ENCODE measurements around the gene REPS2.

The REPS2 gene

DNA sequence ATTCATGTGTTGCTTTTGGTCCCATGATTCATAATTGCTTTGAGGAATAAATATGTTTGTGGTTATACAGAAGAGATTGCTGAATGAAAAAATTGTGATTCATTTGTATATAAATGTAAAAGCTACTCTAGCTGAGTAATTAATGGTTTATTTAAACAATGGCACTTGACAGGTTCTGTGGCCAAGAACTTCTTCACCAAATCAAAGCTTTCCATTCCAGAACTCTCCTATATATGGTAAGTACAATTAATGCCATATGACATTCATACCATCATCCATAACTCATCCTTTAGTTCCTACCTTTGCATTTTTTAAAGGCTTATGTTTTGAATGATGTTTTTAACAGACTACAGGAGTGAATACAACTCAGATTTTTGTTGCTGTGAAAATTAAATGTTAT lies 105.8 kb downstream of the REPS2 start:
- TF ChIP-seq GATA2 (IDR thresholded peaks at IDR 0.05; ENCODE audit: low read depth, low read length) (no peak), GATA3 (IDR thresholded peaks at IDR 0.05; ENCODE audit: low read depth, low read length) (no peak)

DNA sequence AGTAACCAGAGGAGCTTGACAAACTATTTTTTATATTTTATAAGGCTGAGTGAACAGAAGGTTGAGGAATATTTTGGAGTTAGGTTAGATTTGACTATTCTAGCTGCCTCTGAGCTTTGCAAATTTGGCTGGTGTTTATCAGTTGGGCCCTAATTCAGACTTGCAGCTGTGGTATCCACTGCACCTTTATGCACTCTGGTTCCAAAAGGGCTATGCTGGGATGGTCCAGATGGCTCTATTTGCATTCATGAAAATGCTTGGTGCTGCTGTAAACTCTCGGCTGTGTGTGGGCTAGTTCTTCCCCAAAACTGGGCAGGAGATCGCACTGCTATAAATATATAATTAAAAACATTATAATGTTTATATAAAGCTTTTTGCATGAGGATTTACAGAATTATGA lies 106.3 kb downstream of the REPS2 start:
- TF ChIP-seq GATA2 (IDR thresholded peaks at IDR 0.05; ENCODE audit: low read depth, low read length) (no peak), GATA3 (IDR thresholded peaks at IDR 0.05; ENCODE audit: low read depth, low read length) (no peak)

DNA sequence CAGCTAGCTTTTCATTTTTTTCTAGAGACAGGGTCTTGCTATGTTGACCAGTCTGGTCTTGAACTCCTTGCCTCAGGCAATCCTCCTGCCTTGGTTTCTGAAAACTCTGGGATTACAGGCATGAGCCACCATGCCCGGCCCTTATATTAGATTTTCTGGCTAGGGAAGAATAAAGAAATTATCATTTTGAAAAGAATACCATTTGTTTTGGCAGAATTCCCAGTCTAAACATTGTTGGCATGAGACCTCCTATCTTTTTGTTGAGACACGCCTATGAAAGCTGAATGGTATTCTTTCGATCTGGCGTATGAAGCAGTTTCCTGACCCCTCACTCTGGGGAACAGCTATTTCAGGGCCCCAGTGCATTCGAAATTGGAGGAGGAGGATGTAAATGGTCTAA lies 107.0 kb downstream of the REPS2 start:
- TF ChIP-seq GATA2 (IDR thresholded peaks at IDR 0.05; ENCODE audit: low read depth, low read length) (no peak), GATA3 (IDR thresholded peaks at IDR 0.05; ENCODE audit: low read depth, low read length) (no peak)

DNA sequence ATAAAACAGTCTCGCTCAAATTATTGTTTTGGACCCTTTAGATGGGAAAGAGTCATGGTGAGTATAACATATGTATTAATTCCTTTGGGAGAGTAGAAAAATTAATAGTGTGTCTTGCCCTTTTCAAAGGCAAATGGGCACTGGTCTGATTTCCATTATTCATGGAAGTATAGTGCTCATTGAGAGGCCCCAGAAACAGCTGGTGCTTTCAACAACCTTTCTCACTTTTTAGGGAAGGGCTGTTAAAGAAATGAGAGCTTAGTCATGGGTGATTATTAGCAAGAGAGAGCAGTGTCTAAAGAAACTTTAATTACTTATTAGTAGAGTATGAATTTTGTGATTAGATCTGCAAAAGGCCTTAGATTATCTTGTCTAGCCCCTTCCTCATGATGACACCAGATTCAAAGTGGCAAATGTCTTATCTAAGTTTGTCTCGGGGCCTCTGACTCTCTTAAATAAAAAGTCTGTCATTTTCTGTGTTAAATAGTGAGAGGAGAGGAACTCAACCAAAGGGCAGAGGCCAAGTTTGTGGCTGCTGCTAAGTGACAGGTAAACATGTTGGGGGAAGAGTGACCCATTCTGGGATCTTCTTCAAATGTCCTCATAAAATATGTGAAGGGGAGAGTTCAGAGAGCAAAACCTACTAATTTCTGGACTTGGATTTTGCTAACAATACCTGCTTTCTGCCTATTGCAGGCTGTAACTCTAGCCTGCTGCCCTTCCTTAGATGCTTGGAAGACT lies 110.6 kb downstream of the REPS2 start:
- no peak for TF ChIP-seq GATA3 (IDR thresholded peaks at IDR 0.05; ENCODE audit: low read depth, low read length)
- no peak for TF ChIP-seq GATA2 (IDR thresholded peaks at IDR 0.05; ENCODE audit: low read depth, low read length)

GRCh38 chrX:17062065-17062464 lies 115.6 kb downstream of the REPS2 start:
- TF ChIP-seq GATA3 (IDR thresholded peaks at IDR 0.05; ENCODE audit: low read depth, low read length) (no peak), GATA2 (IDR thresholded peaks at IDR 0.05; ENCODE audit: low read depth, low read length) (no peak)

- TF ChIP-seq GATA3 (IDR thresholded peaks at IDR 0.05; ENCODE audit: low read depth, low read length) (no peak), GATA2 (IDR thresholded peaks at IDR 0.05; ENCODE audit: low read depth, low read length) (no peak)
Observed at GRCh38 chrX:17065100-17065499, 118.6 kb downstream of the REPS2 start.

GRCh38 chrX:17067534-17067933 lies 121.1 kb downstream of the REPS2 start:
- TF ChIP-seq GATA3 (IDR thresholded peaks at IDR 0.05; ENCODE audit: low read depth, low read length) (0 out of 2 replicates have a peak, but pooled peaks have one; percentile 28), GATA2 (IDR thresholded peaks at IDR 0.05; ENCODE audit: low read depth, low read length) (peak; percentile 26; the same call in 1 of the 2 replicates)

DNA sequence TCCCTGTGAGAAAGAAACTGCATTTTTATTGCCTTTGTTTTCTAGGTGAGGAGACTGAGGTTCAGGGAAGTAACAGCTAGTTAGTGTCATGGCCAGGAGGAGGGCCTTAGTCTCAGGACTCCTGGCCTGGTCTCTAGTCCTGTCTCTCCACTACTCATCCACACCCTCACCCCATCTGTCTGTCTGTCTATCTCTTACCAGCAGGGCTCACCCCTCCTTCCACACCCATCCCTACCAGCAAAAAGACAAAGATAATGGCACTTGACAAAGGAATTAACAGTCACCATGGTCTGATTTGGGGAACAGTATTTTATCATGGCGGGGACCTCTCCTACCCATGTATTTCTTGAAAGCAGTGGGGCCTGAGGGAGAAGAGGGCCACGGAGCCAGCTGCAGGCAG lies 125.8 kb downstream of the REPS2 start:
- TF ChIP-seq GATA2 (IDR thresholded peaks at IDR 0.05; ENCODE audit: low read depth, low read length) (no peak), GATA3 (IDR thresholded peaks at IDR 0.05; ENCODE audit: low read depth, low read length) (no peak)

- TF ChIP-seq GATA3 (IDR thresholded peaks at IDR 0.05; ENCODE audit: low read depth, low read length) (no peak), GATA2 (IDR thresholded peaks at IDR 0.05; ENCODE audit: low read depth, low read length) (no peak)
Observed at GRCh38 chrX:17072721-17073230, 126.3 kb downstream of the REPS2 start.

DNA sequence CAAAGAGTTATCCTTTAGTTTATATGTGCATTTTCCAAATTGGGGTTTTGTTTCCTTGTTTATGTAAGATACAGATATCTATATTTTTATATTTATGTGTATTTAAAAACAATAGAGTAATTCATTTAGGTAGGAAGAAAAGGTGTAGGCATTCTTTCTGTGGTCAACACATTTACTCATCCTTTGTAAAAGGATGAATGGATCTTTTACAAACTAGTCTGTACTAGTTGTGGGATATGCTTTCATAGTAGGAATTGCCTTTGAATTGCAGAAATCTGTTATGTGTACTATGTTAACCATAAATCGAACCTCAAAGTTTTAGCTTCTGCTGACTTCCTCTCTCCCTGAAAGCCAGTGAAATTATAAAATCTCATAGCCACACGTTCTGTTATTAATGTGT lies 128.5 kb downstream of the REPS2 start:
- TF ChIP-seq GATA3 (IDR thresholded peaks at IDR 0.05; ENCODE audit: low read depth, low read length) (no peak), GATA2 (IDR thresholded peaks at IDR 0.05; ENCODE audit: low read depth, low read length) (no peak)

GRCh38 chrX:17077361-17077760 lies 130.9 kb downstream of the REPS2 start:
- TF ChIP-seq GATA2 (IDR thresholded peaks at IDR 0.05; ENCODE audit: low read depth, low read length) (no peak), GATA3 (IDR thresholded peaks at IDR 0.05; ENCODE audit: low read depth, low read length) (no peak)

GRCh38 chrX:17078031-17078720 lies 131.7 kb downstream of the REPS2 start:
- TF ChIP-seq GATA2 (IDR thresholded peaks at IDR 0.05; ENCODE audit: low read depth, low read length), result no peak
- TF ChIP-seq GATA3 (IDR thresholded peaks at IDR 0.05; ENCODE audit: low read depth, low read length), result no peak

GRCh38 chrX:17081511-17081910 lies 135.1 kb downstream of the REPS2 start:
- TF ChIP-seq GATA2 (IDR thresholded peaks at IDR 0.05; ENCODE audit: low read depth, low read length) (no peak), GATA3 (IDR thresholded peaks at IDR 0.05; ENCODE audit: low read depth, low read length) (no peak)

DNA sequence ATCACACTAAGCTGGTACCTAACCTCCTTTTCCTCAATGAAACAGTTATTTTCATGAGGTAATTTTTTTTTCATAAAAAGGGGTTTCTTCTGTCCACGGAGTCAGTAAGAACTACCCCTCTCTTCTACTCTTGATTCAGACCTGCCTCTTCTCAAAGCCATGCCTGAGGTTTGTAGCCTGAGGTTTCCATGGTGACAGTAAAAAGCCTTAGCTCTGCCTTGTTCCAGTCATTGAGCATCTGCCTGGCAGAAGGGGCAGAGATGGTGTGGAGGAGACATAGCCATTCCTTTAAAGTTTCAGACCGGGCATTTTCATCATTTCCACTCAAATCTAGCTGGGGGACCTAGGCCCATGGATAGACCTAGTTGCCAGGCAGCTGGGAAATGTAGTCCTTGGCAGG lies 135.5 kb downstream of the REPS2 start:
- no peak for TF ChIP-seq GATA2 (IDR thresholded peaks at IDR 0.05; ENCODE audit: low read depth, low read length)
- TF ChIP-seq GATA3 (IDR thresholded peaks at IDR 0.05; ENCODE audit: low read depth, low read length), result no peak

DNA sequence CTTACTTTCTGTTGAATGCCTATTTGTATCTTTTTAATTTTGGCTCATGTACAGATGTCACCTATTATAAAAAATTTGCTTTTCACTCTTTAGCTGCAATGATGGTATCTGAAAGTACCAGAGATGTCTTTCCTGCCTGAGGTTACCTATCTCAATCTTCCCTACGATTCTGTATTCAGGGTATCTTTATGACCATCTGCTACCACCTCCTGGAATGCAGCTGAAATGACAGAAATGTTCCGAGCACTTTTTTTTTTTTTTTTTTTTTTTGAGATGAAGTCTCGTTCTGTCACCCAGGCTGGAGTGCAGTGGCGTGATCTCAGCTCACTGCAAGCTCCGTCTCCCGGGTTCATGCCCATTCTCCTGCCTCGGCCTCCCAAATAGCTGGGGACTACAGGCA lies 136.4 kb downstream of the REPS2 start:
- TF ChIP-seq GATA3 (IDR thresholded peaks at IDR 0.05; ENCODE audit: low read depth, low read length) (no peak), GATA2 (IDR thresholded peaks at IDR 0.05; ENCODE audit: low read depth, low read length) (no peak)

Data from SH-SY5Y (cell line).